GM12878 (cell line): ENCODE measurements around the gene PAM. TPM values are rescaled to one million over a fixed set of nuclear protein-coding genes. Genes with fewer than 3 reads are reported as not detected.

Source experiments
- ATAC-seq: fragments of 200-7000 bp; cut with Tn5 transposase; 3 replicates; pipeline ENCODE4 v1.9.1; 2020; ENCODE audit warnings: mild to moderate bottlenecking, moderate library complexity
- BruUV-seq: library from RNA; stranded (reverse); fragments of 400-500 nt; replicated peaks from 2 replicates; lab custom pipeline; 2021; lab: Mats Ljungman, UMichigan
- CTCF ChIA-PET: fragments of 300-600 bp; sonication (Branson Sonifier 250); formaldehyde crosslinking; extraction: SDS; loops from one replicate; lab custom pipeline; 2021; ENCODE audit warnings: inconsistent platforms; lab: Yijun Ruan, JAX
- POLR2A ChIA-PET: fragments of 350-600 bp; formaldehyde crosslinking; extraction: SDS; loops from one replicate; lab custom pipeline; 2021; ENCODE audit warnings: inconsistent platforms; lab: Charles Lee
- RAD21 ChIA-PET: fragments of 300-600 bp; sonication (Branson Sonifier 250); formaldehyde crosslinking; loops from one replicate; lab custom pipeline; 2023; ENCODE audit warnings: antibody characterized with exemption; ENCODE audit not compliant: unreplicated experiment; lab: Charles Lee
- SMC1A ChIA-PET: fragments of 300-600 bp; sonication (Branson Sonifier 250); formaldehyde crosslinking; loops from one replicate; lab custom pipeline; 2023; ENCODE audit not compliant: unreplicated experiment, uncharacterized antibody; lab: Charles Lee
- DNase-seq: peaks from one replicate; pipeline ENCODE4 v3.0.0-alpha.2; 2011; ENCODE audit warnings: low read depth, low spot score
- FAIRE-seq: peaks from 3 replicates; lab custom pipeline; 2011; peaks lifted over from hg19 to GRCh38; lab: Jason Lieb, UNC
- H2AFZ ChIP-seq: 2 replicates; pipeline ENCODE4 v1.6.0; 2011; ENCODE audit warnings: low read depth, low read length, control low read depth; ENCODE audit not compliant: control insufficient read depth
- H3K27ac ChIP-seq: 2 replicates; pipeline ENCODE4 v1.5.1; 2011; ENCODE audit warnings: control low read depth; ENCODE audit not compliant: control insufficient read depth, insufficient read depth
- H3K27me3 ChIP-seq, 2 experiments: replicated peaks in 1 of 2; 2 replicates each; pipeline versions ENCODE4 v1.6.0 to v1.6.1; 2011; ENCODE audit warnings: low read length in 1 of 2; ENCODE audit not compliant: control insufficient read depth in 2 of 2, insufficient read depth in 2 of 2
- H3K36me3 ChIP-seq, 2 experiments: 2 replicates each; pipeline ENCODE4 v1.5.1; 2011; ENCODE audit warnings: low read length in 1 of 2; ENCODE audit not compliant: control insufficient read depth in 2 of 2, insufficient read depth in 2 of 2
- H3K4me1 ChIP-seq: 2 replicates; pipeline ENCODE4 v1.6.1; 2011; ENCODE audit warnings: mild to moderate bottlenecking, low read length, moderate library complexity, mixed read lengths; ENCODE audit not compliant: control insufficient read depth, insufficient read depth
- H3K4me2 ChIP-seq: 2 replicates; pipeline ENCODE4 v1.6.0; 2011; ENCODE audit warnings: control low read depth; ENCODE audit not compliant: control insufficient read depth, insufficient read depth
- H3K4me3 ChIP-seq: fragments of 200-600 bp; sonication (generic); 2 replicates; pipeline ENCODE4 v1.5.1; 2016
- H3K79me2 ChIP-seq: 2 replicates; pipeline ENCODE4 v1.6.0; 2011; ENCODE audit warnings: low read length; ENCODE audit not compliant: control insufficient read depth, insufficient read depth
- H3K9ac ChIP-seq: 2 replicates; pipeline ENCODE4 v1.8.0; 2011; ENCODE audit warnings: low read length, control low read depth, mixed read lengths; ENCODE audit not compliant: control insufficient read depth, insufficient read depth
- H3K9me3 ChIP-seq: replicated peaks from 3 replicates; pipeline ENCODE4 v1.5.1; 2011; ENCODE audit warnings: mild to moderate bottlenecking, low read length; ENCODE audit not compliant: control insufficient read depth, insufficient read depth
- H4K20me1 ChIP-seq: 2 replicates; pipeline ENCODE4 v1.6.0; 2011; ENCODE audit not compliant: control insufficient read depth, insufficient read depth
- BHLHE40 ChIP-seq, 2 experiments: fragments of 450-650 bp in 1 of 2; IDR thresholded peaks; 2 replicates each; pipeline ENCODE4 v1.6.1; 2011 to 2017; ENCODE audit warnings: low read depth in 2 of 2, borderline replicate concordance in 1 of 2, improper control_type of control experiment in 1 of 2, low read length in 1 of 2, mild to moderate bottlenecking in 1 of 2
- BMI1 ChIP-seq: fragments of 450-650 bp; IDR thresholded peaks from 2 replicates; pipeline ENCODE4 v1.6.1; 2016; ENCODE audit warnings: mild to moderate bottlenecking, moderate library complexity, borderline replicate concordance
- CEBPB ChIP-seq, 2 experiments: fragments of 150-350 bp in 1 of 2; IDR thresholded peaks; 2 replicates each; pipeline ENCODE4 v1.6.1; 2012 to 2014; ENCODE audit warnings: low read depth in 2 of 2, low read length in 2 of 2, borderline replicate concordance in 1 of 2, inconsistent platforms in 1 of 2
- IKZF2 ChIP-seq, 2 experiments: fragments of 450-650 bp; IDR thresholded peaks; 2 replicates each; pipeline ENCODE4 v1.6.1; 2017; ENCODE audit warnings: mild to moderate bottlenecking in 2 of 2, moderate library complexity in 2 of 2
- PAX8 ChIP-seq: fragments of 450-650 bp; IDR thresholded peaks from 2 replicates; pipeline ENCODE4 v1.6.1; 2017; ENCODE audit warnings: mild to moderate bottlenecking, moderate library complexity
- RUNX3 ChIP-seq: IDR thresholded peaks from 2 replicates; pipeline ENCODE4 v1.6.1; 2012; ENCODE audit warnings: low read length, inconsistent platforms
- YY1 ChIP-seq: IDR thresholded peaks from 2 replicates; pipeline ENCODE4 v1.6.1; 2011; ENCODE audit warnings: low read depth, mild to moderate bottlenecking, low read length
- ZNF687 ChIP-seq: fragments of 450-650 bp; IDR thresholded peaks from 2 replicates; pipeline ENCODE4 v1.6.1; 2017; ENCODE audit warnings: mild to moderate bottlenecking, moderate library complexity
- WGBS: methylation state at CpG from one replicate; pipeline ENCODE4 v1.1.6; 2016; ENCODE audit warnings: low lambda C conversion rate; ENCODE audit not compliant: insufficient replicate concordance, insufficient coverage; ENCODE audit errors: missing lambda C conversion rate; 5-methylcytosine and 5-hydroxymethylcytosine counted together
- in situ Hi-C: fragments of 300-500 bp; cut with MboI; formaldehyde crosslinking; loops from 9 replicates; pipeline ENCODE4 v1.14.3; 2018; ENCODE audit warnings: mixed read lengths
- intact Hi-C: fragments of 100-400 bp; cut with micrococcal nuclease; formaldehyde crosslinking; loops from one replicate; pipeline ENCODE4 v1.14.2; 2022; ENCODE audit not compliant: unreplicated experiment
- polyA plus RNA-seq, 11 experiments: library from polyadenylated mRNA; depleted of rRNA in 4 of 11; unstranded in 6 of 11; stranded (reverse) in 5 of 11; fragments of >200 nt; fragmentation: Nextera tagmentation in 4 of 11; fragmentation: Illumina TruSeq in 1 of 11; extraction: Ambion mirVana in 4 of 11; extraction: Trizol in 1 of 11; gene quantifications; 1 replicate in 1 of 11; 2 replicates in 10 of 11; pipeline versions ENCODE4 v1.2.1 to v1.2.3, GENCODE V29; 2011 to 2016; ENCODE audit warnings: inconsistent platforms in 2 of 11, missing spikeins in 2 of 11, low read depth in 1 of 11
- total RNA-seq, 4 experiments: library from RNA; depleted of rRNA in 3 of 4; stranded (reverse); fragments of >200 nt in 3 of 4; fragmentation: Illumina TruSeq in 1 of 4; extraction: Trizol in 1 of 4; gene quantifications; 2 replicates each; pipeline versions ENCODE4 v1.2.1 to v1.2.3, GENCODE V29; 2013 to 2021
- TF ChIP-seq, protein P1 (sequence below): IDR thresholded peaks from 2 replicates; pipeline ENCODE4 v1.6.1; 2011; ENCODE audit warnings: low read depth, low read length, improper control_type of control experiment, borderline replicate concordance

PAM gene
- total and polyA plus RNA-seq, 10 of the 15 experiments (the other 5 are each of a cell fraction or from before 2014, with no cell fraction given): 5.5 to 72.5 (median 15.4) TPM

- Histone ChIP-seq H3K9me3 (no peaks in the 10 kb centered on the region), H3K4me1 (no peaks in the 10 kb centered on the region), H4K20me1 (no peaks in the 10 kb centered on the region), H2AFZ (no peak overlapping the region), H3K27me3 (no peaks in the 10 kb centered on the region), H3K79me2 (no peaks in the 10 kb centered on the region), H3K4me2 (no peak overlapping the region), H3K4me3 (no peak overlapping the region), H3K9ac (no peak overlapping the region), H3K27ac (no peak overlapping the region), H3K36me3 (no peaks in the 10 kb centered on the region)
- no TSS peak for BruUV-seq
- DNase-seq (no peak), FAIRE-seq (no peak), ATAC-seq (no peak)
- ChIA-PET SMC1A (no interaction called here), POLR2A (no interaction called here), RAD21 (no interaction called here), CTCF (no interaction called here)
- intact Hi-C loops: no loop called here
- TF ChIP-seq YY1 (no peak), BMI1 (no peak), PAX8 (no peak), RUNX3 (no peak), BHLHE40 (IDR thresholded peaks at IDR 0.05; ENCODE audit: borderline replicate concordance in 1 of 2, low read depth in 2 of 2, low read length in 1 of 2) (no peak), CEBPB (IDR thresholded peaks at IDR 0.05; ENCODE audit: borderline replicate concordance in 1 of 2, low read depth in 2 of 2, low read length in 2 of 2) (no peak), ZNF687 (no peak), IKZF2 (IDR thresholded peaks at IDR 0.05) (no peak)
- TF ChIP-seq, protein P1, sequence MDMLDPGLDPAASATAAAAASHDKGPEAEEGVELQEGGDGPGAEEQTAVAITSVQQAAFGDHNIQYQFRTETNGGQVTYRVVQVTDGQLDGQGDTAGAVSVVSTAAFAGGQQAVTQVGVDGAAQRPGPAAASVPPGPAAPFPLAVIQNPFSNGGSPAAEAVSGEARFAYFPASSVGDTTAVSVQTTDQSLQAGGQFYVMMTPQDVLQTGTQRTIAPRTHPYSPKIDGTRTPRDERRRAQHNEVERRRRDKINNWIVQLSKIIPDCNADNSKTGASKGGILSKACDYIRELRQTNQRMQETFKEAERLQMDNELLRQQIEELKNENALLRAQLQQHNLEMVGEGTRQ: no peak
- in situ Hi-C loops: no loop called here
- WGBS: 88% methylated on average over 7 of the region's 7 CpGs
These were observed 95.4 kb downstream of the PAM start for GRCh38 chr5:102850503-102850902.
